HG02642 (cell line): ENCODE results near the gene TMSB15C.
"Not testable (repeated sequence)": the region's sequence is repeated elsewhere in the genome, so short reads cannot be mapped to it uniquely, and the experiment has no call there.

Experiments used
- ATAC-seq: cut with Tn5 transposase; IDR thresholded peaks from one replicate; pipeline ENCODE4 v1.9.1; 2021; ENCODE audit warnings: mild to moderate bottlenecking; ENCODE audit not compliant: unreplicated experiment, poor library complexity

Gene TMSB15C

GRCh38 chrX:104054956-104055355 is 21.1 kb downstream of the TMSB15C start:
- ATAC-seq = not testable (repeated sequence)

GRCh38 chrX:104047171-104047570 is 28.9 kb downstream of the TMSB15C start:
- ATAC-seq = no peak

GRCh38 chrX:104045642-104046041 is 30.4 kb downstream of the TMSB15C start:
- no peak for ATAC-seq

- no peak for ATAC-seq
Measured at GRCh38 chrX:104041003-104041402, 35.0 kb downstream of the TMSB15C start.

- no peak for ATAC-seq
Measured at GRCh38 chrX:104039689-104040505, 36.1 kb downstream of the TMSB15C start, which contains the start of gene H2BW2. H2BW2 (plus strand) TSS chrX:104039956; CDS start chrX:104039995, 39 bp downstream.
